HAP-1 (cell line): ENCODE measurements around the gene UNK.
A peak's percentile ranks its signal among the peaks of the same experiment; 100 is the strongest.

Experiments used
- DNase-seq, 2 experiments: peaks; one replicate each; pipeline ENCODE4 v3.0.0-alpha.2; 2016 to 2020; ENCODE audit warnings: low spot score in 2 of 2
- H3K27me3 ChIP-seq: fragments of 250-450 bp; sonication (Bioruptor Pico); 2 replicates; pipeline ENCODE4 v1.5.1; 2020; ENCODE audit warnings: low read depth, mild to moderate bottlenecking, moderate library complexity
- H3K36me3 ChIP-seq: fragments of 250-450 bp; sonication (Bioruptor Pico); replicated peaks from 2 replicates; pipeline ENCODE4 v1.5.1; 2020; ENCODE audit warnings: mild to moderate bottlenecking
- H3K4me1 ChIP-seq: fragments of 250-450 bp; sonication (Bioruptor Pico); 2 replicates; pipeline ENCODE4 v1.5.1; 2020; ENCODE audit warnings: mild to moderate bottlenecking
- H3K4me3 ChIP-seq: fragments of 250-450 bp; sonication (Bioruptor Pico); 2 replicates; pipeline ENCODE4 v1.5.1; 2020; ENCODE audit warnings: mild to moderate bottlenecking, moderate library complexity
- H3K9me3 ChIP-seq: fragments of 250-450 bp; sonication (Bioruptor Pico); 2 replicates; pipeline ENCODE4 v1.5.1; 2020; ENCODE audit warnings: mild to moderate bottlenecking, moderate library complexity
- in situ Hi-C: fragments of 300-500 bp; cut with MboI; formaldehyde crosslinking; loops from 3 replicates; pipeline ENCODE4 v1.14.3; 2020; ENCODE audit warnings: low sequenced_read_pairs, inconsistent platforms, mixed read lengths

UNK gene

DNA sequence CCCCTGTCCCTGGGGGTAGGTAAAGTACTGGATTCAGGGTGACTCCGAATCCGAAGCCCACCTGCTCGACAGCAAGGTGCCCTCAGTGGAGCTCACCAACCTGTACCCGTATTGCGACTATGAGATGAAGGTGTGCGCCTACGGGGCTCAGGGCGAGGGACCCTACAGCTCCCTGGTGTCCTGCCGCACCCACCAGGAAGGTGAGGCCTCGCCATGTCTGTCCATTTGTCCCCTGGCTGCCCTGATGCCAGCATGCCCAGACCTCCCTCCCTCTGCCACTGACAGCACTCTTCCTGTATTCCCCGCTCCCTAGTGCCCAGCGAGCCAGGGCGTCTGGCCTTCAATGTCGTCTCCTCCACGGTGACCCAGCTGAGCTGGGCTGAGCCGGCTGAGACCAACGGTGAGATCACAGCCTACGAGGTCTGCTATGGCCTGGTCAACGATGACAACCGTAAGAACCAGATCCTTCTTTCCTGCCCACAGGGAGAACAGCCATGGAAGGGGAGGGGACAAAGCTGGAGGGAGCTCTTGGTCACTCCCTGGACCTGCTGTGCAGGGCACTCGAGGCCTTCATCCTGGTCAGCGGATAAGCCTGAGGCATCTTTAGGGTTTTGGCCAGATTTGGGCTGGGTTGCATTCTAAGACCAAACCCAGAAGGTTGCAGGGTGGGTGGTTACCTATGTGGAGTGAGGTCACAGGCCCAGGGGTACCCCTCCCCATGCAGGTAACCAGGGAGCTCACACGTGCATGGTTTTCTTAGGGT is 33.8 kb upstream of the UNK start:
- Histone ChIP-seq H3K36me3 (no peaks in the 10 kb centered on the region), H3K4me3 (no peak overlapping the region), H3K4me1 (peaks cover 7% of the 10 kb centered on the region), H3K9me3 (no peaks in the 10 kb centered on the region), H3K27me3 (no peaks in the 10 kb centered on the region)
- no peak for DNase-seq
- in situ Hi-C loops, result no loop called here

DNA sequence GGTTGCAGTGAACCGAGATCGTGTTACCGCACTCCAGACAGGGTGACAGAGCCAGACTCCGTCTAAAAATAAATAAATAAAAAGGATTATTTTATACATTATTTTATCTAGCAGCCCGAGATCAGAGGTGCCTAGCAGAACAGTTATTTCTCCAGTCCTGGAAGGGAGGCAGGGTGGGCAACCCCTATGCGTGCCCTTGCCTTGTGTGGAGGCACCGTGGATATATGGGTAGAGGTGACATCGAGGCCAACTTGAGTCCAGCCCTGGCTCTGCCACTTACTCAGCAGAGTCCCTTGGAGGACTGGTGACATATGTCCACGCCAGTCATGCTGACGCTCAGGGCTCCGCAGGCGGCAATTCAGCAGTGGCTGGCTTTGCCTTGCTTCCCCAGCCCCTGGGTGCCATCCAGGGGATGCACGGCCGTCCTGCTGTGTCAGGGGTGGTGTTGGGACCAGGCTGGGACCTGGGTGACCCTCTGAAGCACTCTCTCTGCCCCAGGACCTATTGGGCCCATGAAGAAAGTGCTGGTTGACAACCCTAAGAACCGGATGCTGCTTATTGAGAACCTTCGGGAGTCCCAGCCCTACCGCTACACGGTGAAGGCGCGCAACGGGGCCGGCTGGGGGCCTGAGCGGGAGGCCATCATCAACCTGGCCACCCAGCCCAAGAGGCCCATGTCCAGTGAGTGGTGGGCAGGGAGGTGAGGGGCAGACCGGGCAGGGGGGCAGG is 32.8 kb upstream of the UNK start:
- Histone ChIP-seq H3K9me3 (no peaks in the 10 kb centered on the region), H3K27me3 (no peaks in the 10 kb centered on the region), H3K4me1 (peaks cover 7% of the 10 kb centered on the region), H3K36me3 (no peaks in the 10 kb centered on the region), H3K4me3 (no peak overlapping the region)
- in situ Hi-C loops, result no loop called here
- DNase-seq, result no peak

DNA sequence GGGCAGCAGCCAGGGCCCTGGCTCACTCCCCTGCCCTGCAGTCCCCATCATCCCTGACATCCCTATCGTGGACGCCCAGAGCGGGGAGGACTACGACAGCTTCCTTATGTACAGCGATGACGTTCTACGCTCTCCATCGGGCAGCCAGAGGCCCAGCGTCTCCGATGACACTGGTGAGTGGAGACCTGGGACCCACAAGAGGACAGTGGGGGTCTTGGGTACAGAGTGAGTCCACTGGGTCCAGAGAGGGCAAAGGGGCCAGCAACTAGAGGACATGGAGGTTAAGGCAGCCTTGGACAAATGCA is 32.2 kb upstream of the UNK start:
- Histone ChIP-seq H3K27me3 (no peaks in the 10 kb centered on the region), H3K4me1 (peaks cover 7% of the 10 kb centered on the region), H3K4me3 (no peak overlapping the region), H3K36me3 (no peaks in the 10 kb centered on the region), H3K9me3 (no peaks in the 10 kb centered on the region)
- in situ Hi-C loops, result no loop called here
- no peak for DNase-seq

DNA sequence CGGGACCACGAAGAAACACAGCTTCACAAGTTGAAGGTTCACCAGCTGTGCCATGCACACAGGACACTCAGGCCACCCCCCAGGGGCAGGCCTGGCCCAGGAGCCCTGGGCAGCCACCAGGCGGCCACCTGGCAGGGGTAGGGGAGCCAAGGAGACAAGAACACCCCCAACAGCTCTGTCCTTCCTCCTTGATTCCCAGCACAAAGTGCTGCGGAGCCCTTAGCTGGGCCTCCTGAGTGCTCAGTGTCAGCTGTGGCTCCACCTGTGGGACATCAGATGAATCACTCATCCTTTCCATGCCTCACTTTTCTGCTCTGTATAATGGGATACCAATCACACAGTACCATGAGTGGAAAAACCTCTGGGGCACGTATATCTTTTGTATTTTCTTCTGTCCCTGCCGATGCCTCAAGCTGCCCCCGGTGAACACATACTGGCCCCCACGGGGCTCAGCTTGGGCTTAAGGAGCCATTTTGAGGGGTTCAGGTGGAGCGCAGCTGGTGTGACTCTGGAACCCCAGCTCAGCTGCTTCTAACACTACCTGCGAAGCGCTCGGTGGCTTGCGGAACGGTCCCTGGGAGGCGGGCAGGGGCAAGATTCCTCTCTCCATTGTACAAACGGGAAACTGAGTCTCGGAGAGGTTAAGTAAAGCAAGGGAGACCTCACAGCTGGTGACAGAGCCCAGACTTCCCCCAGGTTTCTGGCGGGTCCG is 31.6 kb upstream of the UNK start:
- in situ Hi-C loops, result no loop called here
- DNase-seq, result no peak
- Histone ChIP-seq H3K4me1 (peaks cover 7% of the 10 kb centered on the region), H3K27me3 (no peaks in the 10 kb centered on the region), H3K9me3 (no peaks in the 10 kb centered on the region), H3K36me3 (no peaks in the 10 kb centered on the region), H3K4me3 (peak overlapping the region; percentile 31)

DNA sequence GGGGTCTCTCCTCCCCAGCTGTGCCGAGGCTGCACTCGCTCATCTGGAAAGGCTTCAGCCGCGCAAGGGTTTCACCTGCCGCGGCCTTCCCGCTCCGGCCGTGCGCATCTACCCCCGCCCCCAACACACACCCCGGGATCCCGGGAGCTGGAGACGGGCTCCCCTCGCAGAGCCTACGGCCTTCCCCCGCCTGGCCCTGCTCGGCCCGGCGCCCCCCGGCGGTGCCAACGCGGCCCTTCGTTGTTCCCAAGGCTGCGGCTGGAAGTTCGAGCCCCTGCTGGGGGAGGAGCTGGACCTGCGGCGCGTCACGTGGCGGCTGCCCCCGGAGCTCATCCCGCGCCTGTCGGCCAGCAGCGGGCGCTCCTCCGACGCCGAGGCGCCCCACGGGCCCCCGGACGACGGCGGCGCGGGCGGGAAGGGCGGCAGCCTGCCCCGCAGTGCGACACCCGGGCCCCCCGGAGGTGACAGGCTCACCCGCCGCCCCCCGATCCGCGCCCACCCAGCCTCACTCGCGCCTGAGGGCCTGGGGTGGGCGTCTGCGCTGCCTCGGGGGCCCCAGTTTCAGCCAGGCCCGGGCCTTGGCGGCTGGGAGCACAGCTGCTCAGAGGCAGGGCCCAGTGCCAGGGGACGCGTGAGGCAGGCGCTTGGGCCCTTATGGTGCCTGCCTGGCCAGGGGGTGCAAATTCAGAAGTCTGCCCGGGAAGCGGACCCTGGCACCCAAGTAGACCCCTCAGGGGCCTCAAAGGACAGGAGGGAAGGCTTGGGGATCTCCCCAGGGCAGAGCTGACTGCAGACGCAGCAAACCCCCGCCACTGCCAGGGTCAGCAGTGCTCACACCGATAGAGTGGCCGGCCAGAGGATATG is 30.9 kb upstream of the UNK start:
- peak; percentile 68 to 89 for DNase-seq
- H3K4me1 ChIP-seq, result peaks cover 7% of the 10 kb centered on the region

DNA sequence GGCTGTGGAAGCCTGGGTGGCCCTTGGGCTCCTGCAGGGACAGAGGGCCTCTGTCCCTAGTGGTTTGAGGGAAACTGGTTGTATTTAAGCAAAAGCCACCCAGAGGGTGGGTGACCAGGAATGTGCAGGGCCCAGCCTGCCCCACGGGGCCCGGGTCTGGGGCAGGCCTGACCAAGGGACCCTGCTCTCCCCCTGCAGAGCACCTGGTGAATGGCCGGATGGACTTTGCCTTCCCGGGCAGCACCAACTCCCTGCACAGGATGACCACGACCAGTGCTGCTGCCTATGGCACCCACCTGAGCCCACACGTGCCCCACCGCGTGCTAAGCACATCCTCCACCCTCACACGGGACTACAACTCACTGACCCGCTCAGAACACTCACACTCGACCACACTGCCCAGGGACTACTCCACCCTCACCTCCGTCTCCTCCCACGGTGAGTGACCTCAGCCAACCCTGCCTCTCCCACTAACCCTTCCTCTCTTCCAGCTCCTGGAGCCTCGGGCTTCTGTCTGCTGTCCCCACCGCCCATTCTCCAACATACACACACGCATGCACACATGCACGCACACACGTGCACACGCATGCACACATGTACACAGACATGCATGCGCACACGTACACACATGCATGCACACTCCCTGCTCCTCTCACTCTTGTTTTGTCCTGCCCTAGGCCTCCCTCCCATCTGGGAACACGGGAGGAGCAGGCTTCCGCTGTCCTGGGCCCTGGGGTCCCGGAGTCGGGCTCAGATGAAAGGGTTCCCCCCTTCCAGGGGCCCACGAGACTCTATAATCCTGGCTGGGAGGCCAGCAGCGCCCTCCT is 30.0 kb upstream of the UNK start:
- H3K4me3 ChIP-seq, result no peak overlapping the region; the same call in 1 of the 2 replicates
- peak in 1 of 2 experiments; percentile 26 for DNase-seq
- H3K4me1 ChIP-seq, result peaks cover 7% of the 10 kb centered on the region
- no peaks in the 10 kb centered on the region for H3K27me3 ChIP-seq
- no peaks in the 10 kb centered on the region for H3K9me3 ChIP-seq
- in situ Hi-C loops, result no loop called here
- no peaks in the 10 kb centered on the region for H3K36me3 ChIP-seq

More for the DNA sequence above, 30.9 kb upstream of the UNK start:
- Histone ChIP-seq H3K9me3 (no peaks in the 10 kb centered on the region), H3K36me3 (no peaks in the 10 kb centered on the region), H3K4me3 (peak overlapping the region; percentile 31), H3K27me3 (no peaks in the 10 kb centered on the region)
- in situ Hi-C loops, result no loop called here

DNA sequence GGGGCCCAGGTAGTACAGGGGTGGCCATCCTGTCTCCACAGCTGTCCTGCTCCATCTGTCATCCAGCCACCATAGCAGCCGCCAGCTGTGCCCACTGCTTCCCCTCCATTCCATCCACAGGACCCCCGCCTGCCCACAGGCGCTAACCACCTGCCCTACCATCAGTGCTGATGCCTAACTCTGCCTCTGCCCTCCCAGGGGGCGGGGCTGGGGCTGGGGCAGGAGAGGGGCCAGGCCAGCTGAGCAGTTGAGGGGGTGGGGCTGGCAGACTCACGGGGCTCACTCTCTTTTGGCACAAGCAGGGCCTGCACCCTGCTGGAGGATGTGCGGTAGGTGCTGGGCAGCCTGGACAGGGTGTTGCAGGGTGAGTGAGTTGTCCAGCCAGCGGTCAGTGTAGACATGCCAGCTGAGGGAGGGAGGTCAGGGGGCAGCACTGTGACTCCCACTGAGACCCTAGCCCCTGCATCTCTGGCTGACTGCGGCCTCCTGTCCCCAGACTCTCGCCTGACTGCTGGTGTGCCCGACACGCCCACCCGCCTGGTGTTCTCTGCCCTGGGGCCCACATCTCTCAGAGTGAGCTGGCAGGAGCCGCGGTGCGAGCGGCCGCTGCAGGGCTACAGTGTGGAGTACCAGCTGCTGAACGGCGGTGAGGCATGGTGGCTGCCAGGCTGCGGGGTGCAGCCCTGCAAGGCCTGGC is 29.3 kb upstream of the UNK start:
- H3K4me3 ChIP-seq, result no peak overlapping the region
- no peaks in the 10 kb centered on the region for H3K9me3 ChIP-seq
- in situ Hi-C loops, result no loop called here
- no peaks in the 10 kb centered on the region for H3K27me3 ChIP-seq
- H3K36me3 ChIP-seq, result no peaks in the 10 kb centered on the region
- peak in 1 of 2 experiments; percentile 27 for DNase-seq
- H3K4me1 ChIP-seq, result peaks cover 7% of the 10 kb centered on the region

DNA sequence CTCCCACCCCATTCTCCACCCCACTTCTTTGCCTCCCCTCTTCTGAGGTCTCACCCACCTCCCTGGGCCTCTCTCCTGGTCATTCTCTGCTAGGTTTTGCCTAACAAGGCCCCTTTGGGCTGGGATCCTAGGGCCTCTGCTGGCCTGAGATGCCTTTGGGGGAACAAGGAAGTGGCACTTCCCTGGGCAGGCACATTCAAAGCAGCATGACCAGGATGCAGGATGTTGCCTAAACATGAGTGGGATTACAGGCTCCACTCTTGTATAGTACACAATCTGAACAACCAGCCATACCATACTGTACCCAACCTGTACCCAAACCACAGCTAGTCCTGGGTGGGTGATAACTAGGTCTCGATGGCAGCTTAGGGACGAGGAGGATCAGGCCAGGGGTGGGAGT is 28.6 kb upstream of the UNK start:
- in situ Hi-C loops, result no loop called here
- no peak overlapping the region for H3K4me3 ChIP-seq
- DNase-seq, result no peak
- H3K36me3 ChIP-seq, result no peaks in the 10 kb centered on the region
- no peaks in the 10 kb centered on the region for H3K27me3 ChIP-seq
- H3K4me1 ChIP-seq, result peaks cover 7% of the 10 kb centered on the region
- no peaks in the 10 kb centered on the region for H3K9me3 ChIP-seq

DNA sequence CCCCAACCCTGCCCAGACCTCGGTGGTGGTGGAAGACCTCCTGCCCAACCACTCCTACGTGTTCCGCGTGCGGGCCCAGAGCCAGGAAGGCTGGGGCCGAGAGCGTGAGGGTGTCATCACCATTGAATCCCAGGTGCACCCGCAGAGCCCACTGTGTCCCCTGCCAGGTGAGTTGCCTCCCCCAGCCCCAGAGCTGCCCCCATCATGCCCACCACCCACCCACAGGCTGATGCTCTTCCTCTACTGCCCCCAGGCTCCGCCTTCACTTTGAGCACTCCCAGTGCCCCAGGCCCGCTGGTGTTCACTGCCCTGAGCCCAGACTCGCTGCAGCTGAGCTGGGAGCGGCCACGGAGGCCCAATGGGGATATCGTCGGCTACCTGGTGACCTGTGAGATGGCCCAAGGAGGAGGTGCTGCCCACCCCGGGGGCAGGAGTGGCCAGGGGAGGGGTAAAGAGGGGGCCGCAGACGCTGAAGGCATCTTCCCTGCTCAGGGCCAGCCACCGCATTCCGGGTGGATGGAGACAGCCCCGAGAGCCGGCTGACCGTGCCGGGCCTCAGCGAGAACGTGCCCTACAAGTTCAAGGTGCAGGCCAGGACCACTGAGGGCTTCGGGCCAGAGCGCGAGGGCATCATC is 28.0 kb upstream of the UNK start:
- DNase-seq, result no peak
- in situ Hi-C loops, result no loop called here
- H3K36me3 ChIP-seq, result no peaks in the 10 kb centered on the region
- peaks cover 7% of the 10 kb centered on the region for H3K4me1 ChIP-seq
- H3K27me3 ChIP-seq, result no peaks in the 10 kb centered on the region
- H3K9me3 ChIP-seq, result no peaks in the 10 kb centered on the region
- no peak overlapping the region for H3K4me3 ChIP-seq

DNA sequence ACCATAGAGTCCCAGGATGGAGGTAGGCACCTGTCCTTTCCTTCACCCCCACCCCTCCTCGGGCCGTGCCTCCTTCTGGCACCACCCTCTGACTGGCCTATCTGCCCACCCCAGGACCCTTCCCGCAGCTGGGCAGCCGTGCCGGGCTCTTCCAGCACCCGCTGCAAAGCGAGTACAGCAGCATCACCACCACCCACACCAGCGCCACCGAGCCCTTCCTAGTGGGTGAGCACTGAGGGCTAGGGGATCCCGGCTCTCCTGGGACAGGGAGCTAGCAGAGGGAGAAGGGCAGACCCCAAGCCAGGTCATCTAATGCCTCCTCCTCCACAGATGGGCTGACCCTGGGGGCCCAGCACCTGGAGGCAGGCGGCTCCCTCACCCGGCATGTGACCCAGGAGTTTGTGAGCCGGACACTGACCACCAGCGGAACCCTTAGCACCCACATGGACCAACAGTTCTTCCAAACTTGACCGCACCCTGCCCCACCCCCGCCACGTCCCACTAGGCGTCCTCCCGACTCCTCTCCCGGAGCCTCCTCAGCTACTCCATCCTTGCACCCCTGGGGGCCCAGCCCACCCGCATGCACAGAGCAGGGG is 27.4 kb upstream of the UNK start:
- no peak for DNase-seq
- Histone ChIP-seq H3K4me3 (no peak overlapping the region), H3K27me3 (no peaks in the 10 kb centered on the region), H3K36me3 (no peaks in the 10 kb centered on the region), H3K4me1 (peaks cover 7% of the 10 kb centered on the region), H3K9me3 (no peaks in the 10 kb centered on the region)
- in situ Hi-C loops, result no loop called here

DNA sequence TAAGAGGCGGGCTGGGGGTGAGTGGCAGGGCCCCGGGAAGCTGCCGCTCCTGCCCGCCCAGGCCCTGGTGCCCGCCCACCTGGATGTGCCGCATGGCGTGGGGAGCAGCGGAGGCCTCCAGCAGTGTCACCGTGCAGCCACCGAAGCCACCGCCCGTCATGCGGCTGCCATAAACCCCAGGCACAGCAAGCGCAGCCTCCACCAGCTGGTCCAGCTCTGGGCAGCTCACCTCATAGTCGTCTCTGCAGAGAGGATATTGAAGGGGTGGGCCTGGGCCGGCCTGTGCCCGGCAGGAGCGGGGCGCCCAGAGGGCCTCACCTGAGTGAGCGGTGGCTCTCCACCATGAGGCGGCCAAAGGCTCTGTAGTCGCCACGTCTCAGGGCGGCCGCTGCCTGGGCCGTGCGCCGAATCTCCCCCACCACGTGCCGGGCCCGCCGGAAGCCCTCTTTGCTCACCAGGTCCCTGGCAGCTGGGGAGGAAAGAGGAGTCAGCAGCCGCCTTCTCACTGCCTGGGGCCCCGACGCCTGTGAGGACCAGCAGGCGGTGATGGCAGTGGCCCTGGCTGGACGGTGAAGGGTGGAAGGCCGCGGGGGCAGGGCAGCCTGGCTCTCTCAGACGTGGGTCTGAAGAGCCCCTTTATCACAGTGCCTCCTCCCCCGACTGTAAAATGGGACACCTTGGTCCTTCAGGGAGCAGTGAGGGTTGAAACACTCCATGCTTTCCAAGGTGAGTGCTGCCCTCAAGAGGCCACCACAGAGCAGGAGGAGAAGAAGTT is 26.3 kb upstream of the UNK start:
- H3K27me3 ChIP-seq, result no peaks in the 10 kb centered on the region
- no peak overlapping the region for H3K4me3 ChIP-seq
- H3K36me3 ChIP-seq, result peaks cover 2% of the 10 kb centered on the region; the same call in 1 of the 2 replicates
- no peak for DNase-seq
- in situ Hi-C loops, result no loop called here
- peaks cover 7% of the 10 kb centered on the region for H3K4me1 ChIP-seq
- no peaks in the 10 kb centered on the region for H3K9me3 ChIP-seq
